GM19025 (cell line): ENCODE results near the gene LRRC75A.

Experiments used
- ATAC-seq: cut with Tn5 transposase; IDR thresholded peaks from one replicate; pipeline ENCODE4 v1.9.1; 2021; ENCODE audit warnings: mild to moderate bottlenecking, low read depth, moderate library complexity; ENCODE audit not compliant: unreplicated experiment

The LRRC75A gene

GRCh38 chr17:16473044-16474011 lies 18.7 kb downstream of the LRRC75A start:
- ATAC-seq, result no peak

- ATAC-seq, result no peak
Observed at GRCh38 chr17:16472539-16472938, 19.5 kb downstream of the LRRC75A start.

- ATAC-seq, result no peak
Observed at GRCh38 chr17:16471295-16471694, 20.7 kb downstream of the LRRC75A start.

- ATAC-seq, result no peak
Observed at GRCh38 chr17:16470265-16470664, 21.7 kb downstream of the LRRC75A start.

- ATAC-seq, result no peak
Observed at GRCh38 chr17:16468428-16468992, 23.5 kb downstream of the LRRC75A start.

- no peak for ATAC-seq
Observed at GRCh38 chr17:16467886-16468285, 24.1 kb downstream of the LRRC75A start.

- no peak for ATAC-seq
Observed at GRCh38 chr17:16467044-16467443, 24.9 kb downstream of the LRRC75A start.

- no peak for ATAC-seq
Observed at GRCh38 chr17:16466407-16466806, 25.6 kb downstream of the LRRC75A start.

- ATAC-seq, result no peak
Observed at GRCh38 chr17:16465861-16466338, 26.1 kb downstream of the LRRC75A start.

- ATAC-seq, result no peak
Observed at GRCh38 chr17:16465052-16465312, 27.0 kb downstream of the LRRC75A start.

- no peak for ATAC-seq
Observed at GRCh38 chr17:16464303-16465051, 27.5 kb downstream of the LRRC75A start.

- no peak for ATAC-seq
Observed at GRCh38 chr17:16463358-16464302, 28.4 kb downstream of the LRRC75A start.

GRCh38 chr17:16462070-16462864 lies 29.7 kb downstream of the LRRC75A start:
- ATAC-seq, result no peak

GRCh38 chr17:16461606-16461866 lies 30.5 kb downstream of the LRRC75A start:
- no peak for ATAC-seq

- ATAC-seq, result no peak
Observed at GRCh38 chr17:16460796-16461605, 31.0 kb downstream of the LRRC75A start.

GRCh38 chr17:16459855-16460550 lies 32.0 kb downstream of the LRRC75A start:
- ATAC-seq, result no peak

- no peak for ATAC-seq
Observed at GRCh38 chr17:16459271-16459670, 32.7 kb downstream of the LRRC75A start.

- no peak for ATAC-seq
Observed at GRCh38 chr17:16456742-16457316, 35.2 kb downstream of the LRRC75A start.
